Pancreas (tissue), 10 donors: ENCODE data around the gene ACVRL1. TPM values are rescaled to one million over a fixed set of nuclear protein-coding genes. Genes with fewer than 3 reads are reported as not detected.
A peak's percentile ranks its signal among the peaks of the same experiment; 100 is the strongest.

Experiments
- ATAC-seq, 4 donors: fragments of 200-7000 bp; cut with Tn5 transposase; one replicate each; pipeline versions ENCODE4 v1.8.0 to v1.9.1; 2020; ENCODE audit warnings: mild to moderate bottlenecking in 4 of 4, moderate library complexity in 4 of 4
- DNase-seq, 6 donors: peaks; one replicate each; pipeline ENCODE4 v3.0.0-alpha.2; 2020
- FAIRE-seq: peaks from 2 replicates; lab custom pipeline; 2012; peaks lifted over from hg19 to GRCh38; lab: Jason Lieb, UNC
- H3K27ac ChIP-seq, 4 donors: fragments of 200-600 bp; sonication (generic); 1 replicate in 3 of 4; 2 replicates in 1 of 4; pipeline versions ENCODE4 v1.5.0 to v1.8.0; 2020
- H3K27me3 ChIP-seq, 4 donors: fragments of 200-600 bp; one replicate each; pipeline ENCODE4 v1.8.0; 2021
- H3K36me3 ChIP-seq, 3 donors: fragments of 200-600 bp; sonication (generic) in 1 of 3; one replicate each; pipeline versions ENCODE4 v1.5.0 to v1.8.0; 2020 to 2021
- H3K4me1 ChIP-seq, 3 donors: fragments of 200-600 bp; one replicate each; pipeline ENCODE4 v1.8.0; 2021
- H3K4me3 ChIP-seq, 4 donors: fragments of 200-600 bp; sonication (generic) in 2 of 4; one replicate each; pipeline versions ENCODE4 v1.5.0 to v1.8.0; 2020 to 2021
- H3K9me3 ChIP-seq, 4 donors: fragments of 200-600 bp; one replicate each; pipeline ENCODE4 v1.8.0; 2021
- CTCF ChIP-seq, 4 donors: fragments of 200-600 bp; sonication (generic) in 3 of 4; IDR thresholded peaks; one replicate each; pipeline versions ENCODE4 v1.5.0 to v1.8.0; 2021; ENCODE audit warnings: antibody characterized with exemption in 4 of 4
- WGBS, 2 donors: extraction: QIAGEN DNeasy Blood & Tissue Kit; methylation state at CpG; one replicate each; pipeline ENCODE4 v1.1.7; 2013; 5-methylcytosine and 5-hydroxymethylcytosine counted together
- intact Hi-C, 3 donors: fragments of 100-400 bp; cut with DNase I; formaldehyde crosslinking; loops; one replicate each; pipeline versions ENCODE4 v1.11.1 to v1.14.2; 2022
- polyA plus RNA-seq, 2 donors: library from polyadenylated mRNA; stranded (reverse); fragments of 200-250 nt; gene quantifications; one replicate each; pipeline ENCODE4 v1.2.3, GENCODE V29; 2013
- total RNA-seq, 6 donors: library from RNA; stranded (reverse); fragmentation: NEBNext Ultra II Directional in 4 of 6; extraction: Animal tissue kit (Norgen Biotek cat#: 25700) in 4 of 6; gene quantifications; one replicate each; pipeline versions ENCODE4 v1.2.1 to v1.2.4, GENCODE V29; 2021 to 2023
- donor health status: healthy with polysubstance abuse.
- donor health status: DM: no; HTN: no; CAD: no; lungs with moderate emphysema.
- donor health status: DM: no; HTN: no; CAD: no.
- donor health status: control.
- donor health status: control.
- donor health status: Bipolar disorder and iron deficiency.
- donor health status: DM: yes; HTN: yes; CAD: no.
- donor health status: DM: no; HTN: no; CAD: no.
- donor health status: DM: no; HTN: no; CAD: no.
- donor health status: DM: yes; HTN: yes; CAD: no.

ACVRL1 gene
- total and polyA plus RNA-seq, 8 donors, result 6.6 to 20.8 (median 13.1) TPM

- Histone ChIP-seq H3K27me3 (peaks cover 0 to 5% (median 0%) of the 10 kb centered on the region in 4 donors), H3K9me3 (no peaks in the 10 kb centered on the region), H3K4me1 (peaks cover 0 to 9% (median 0%) of the 10 kb centered on the region in 3 donors), H3K27ac (no peak overlapping the region), H3K4me3 (no peak overlapping the region), H3K36me3 (no peaks in the 10 kb centered on the region)
- DNase-seq, result peak in 1 of 6 donors; percentile 70
- FAIRE-seq, result no peak
- no peak for TF ChIP-seq CTCF (IDR thresholded peaks at IDR 0.05)
- no peak for ATAC-seq
- WGBS, 2 donors, result 84 to 87% methylated on average over 22 of the region's 22 CpGs
- intact Hi-C loops, result no loop called here
Observed at GRCh38 chr12:51890511-51891171, 16.7 kb upstream of the ACVRL1 start.

GRCh38 chr12:51891843-51892242 lies 15.5 kb upstream of the ACVRL1 start:
- H3K27ac ChIP-seq, result no peak overlapping the region
- intact Hi-C loops, result no loop called here
- peaks cover 0 to 5% (median 0%) of the 10 kb centered on the region in 4 donors for H3K27me3 ChIP-seq
- DNase-seq (no peak), FAIRE-seq (no peak), ATAC-seq (peak in 1 of 4 donors; percentile 36)
- H3K4me3 ChIP-seq, result no peak overlapping the region
- no peaks in the 10 kb centered on the region for H3K9me3 ChIP-seq
- H3K36me3 ChIP-seq, result no peaks in the 10 kb centered on the region
- peaks cover 0 to 9% (median 0%) of the 10 kb centered on the region in 3 donors for H3K4me1 ChIP-seq
- TF ChIP-seq CTCF (IDR thresholded peaks at IDR 0.05), result peak in 2 of 4 donors; percentile 12 to 18

- DNase-seq, result peak in 1 of 6 donors; percentile 5
- no peaks in the 10 kb centered on the region for H3K36me3 ChIP-seq
- H3K27me3 ChIP-seq, result no peaks in the 10 kb centered on the region
- H3K4me1 ChIP-seq, result peaks cover 0 to 9% (median 0%) of the 10 kb centered on the region in 3 donors
- no peak for FAIRE-seq
- no peak overlapping the region for H3K4me3 ChIP-seq
- intact Hi-C loops, result no loop called here
- no peak for ATAC-seq
- H3K9me3 ChIP-seq, result no peaks in the 10 kb centered on the region
- H3K27ac ChIP-seq, result no peak overlapping the region
- WGBS, 2 donors, result 67 to 73% methylated on average over 6 of the region's 6 CpGs
- TF ChIP-seq CTCF (IDR thresholded peaks at IDR 0.05), result no peak
Observed at GRCh38 chr12:51893786-51894185, 13.5 kb upstream of the ACVRL1 start.

- ATAC-seq (no peak), DNase-seq (peak in 1 of 6 donors; percentile 14), FAIRE-seq (no peak)
- H3K4me3 ChIP-seq, result no peak overlapping the region
- no peaks in the 10 kb centered on the region for H3K36me3 ChIP-seq
- no peak overlapping the region for H3K27ac ChIP-seq
- no peaks in the 10 kb centered on the region for H3K9me3 ChIP-seq
- peaks cover 0 to 9% (median 0%) of the 10 kb centered on the region in 3 donors for H3K4me1 ChIP-seq
- intact Hi-C loops, result no loop called here
- H3K27me3 ChIP-seq, result no peaks in the 10 kb centered on the region
- WGBS, 2 donors, result 84 to 87% methylated on average over 8 of the region's 8 CpGs
- no peak for TF ChIP-seq CTCF (IDR thresholded peaks at IDR 0.05)
Observed at GRCh38 chr12:51895378-51896135, 11.7 kb upstream of the ACVRL1 start.
